ENCODE measurements around the gene CASZ1.

- TF ChIP-seq CTCF (conservative IDR thresholded peaks at IDR 0.05) (no peak), EZH2 (IDR thresholded peaks at IDR 0.05; ENCODE audit: low read depth) (no peak)
Measured at GRCh38 chr1:10756842-10757241, 39.6 kb downstream of the CASZ1 start.

All from PC-9 (cell line).